Fibroblast of pulmonary artery (primary cell): Measurements from ENCODE around the gene TBC1D32.

ENCODE experiments used
- DNase-seq: peaks from one replicate; pipeline ENCODE4 v3.0.0-alpha.2; 2010; ENCODE audit warnings: low read depth
- H3K4me3 ChIP-seq: replicated peaks from 2 replicates; pipeline ENCODE4 v1.5.1; 2011; ENCODE audit warnings: low read depth, mild to moderate bottlenecking, control low read depth, low read length, moderate library complexity
- CTCF ChIP-seq: IDR thresholded peaks from 2 replicates; pipeline ENCODE4 v1.5.1; 2011; ENCODE audit warnings: mild to moderate bottlenecking, control low read depth, low read length, inconsistent platforms; ENCODE audit errors: missing control alignments

Gene TBC1D32

GRCh38 chr6:121260651-121261102 is 73.6 kb downstream of the TBC1D32 start:
- TF ChIP-seq CTCF, result no peak
- DNase-seq, result peak; percentile 86
- H3K4me3 ChIP-seq, result no peak overlapping the region

DNA sequence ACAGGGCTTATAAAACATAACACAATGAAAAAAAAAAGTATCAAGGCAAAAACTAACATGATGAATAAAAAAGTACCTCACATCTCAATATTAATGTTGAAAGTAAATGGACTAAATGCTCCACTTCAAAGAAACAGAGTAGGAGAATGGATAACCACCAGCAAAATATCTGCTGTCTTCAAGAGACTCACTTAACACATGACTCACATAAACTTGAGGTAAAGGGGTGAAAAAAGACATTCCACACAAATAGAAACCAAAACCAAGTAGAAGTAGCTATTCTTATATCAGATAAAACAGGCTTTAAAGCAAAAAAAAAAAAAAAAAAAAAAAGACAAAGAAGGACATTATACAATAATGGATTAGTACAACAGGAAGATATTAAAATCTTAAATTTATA is 86.9 kb downstream of the TBC1D32 start:
- no peak for TF ChIP-seq CTCF

DNA sequence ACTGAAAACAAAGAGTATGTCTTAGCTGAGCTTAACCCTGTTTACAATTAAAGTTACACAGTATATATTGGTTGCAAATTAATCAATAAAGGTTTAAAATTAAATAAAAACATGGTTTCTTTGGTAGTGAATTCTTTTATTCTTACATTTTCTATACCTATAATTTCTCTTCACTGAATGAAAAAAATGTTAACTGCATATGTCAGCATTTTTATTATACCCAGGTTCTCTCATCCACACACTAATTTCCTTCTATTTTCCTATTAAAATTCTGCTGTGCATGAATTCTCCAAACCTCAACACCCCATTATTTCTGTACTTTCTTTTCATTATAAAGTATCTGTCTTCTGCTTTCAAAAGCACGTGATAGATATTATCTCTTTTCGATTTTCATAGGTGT is 91.9 kb downstream of the TBC1D32 start:
- no peak overlapping the region for H3K4me3 ChIP-seq
- DNase-seq, result no peak
- no peak for TF ChIP-seq CTCF

More for the DNA sequence above, 86.9 kb downstream of the TBC1D32 start:
- H3K4me3 ChIP-seq, result no peak overlapping the region
- peak; percentile 24 for DNase-seq

GRCh38 chr6:121237859-121238258 is 96.4 kb downstream of the TBC1D32 start:
- no peak overlapping the region for H3K4me3 ChIP-seq
- DNase-seq, result no peak
- TF ChIP-seq CTCF, result no peak

GRCh38 chr6:121236984-121237383 is 97.3 kb downstream of the TBC1D32 start:
- no peak overlapping the region for H3K4me3 ChIP-seq
- no peak for TF ChIP-seq CTCF
- DNase-seq, result no peak

GRCh38 chr6:121235386-121235785 is 98.9 kb downstream of the TBC1D32 start:
- no peak for DNase-seq
- H3K4me3 ChIP-seq, result no peak overlapping the region
- TF ChIP-seq CTCF, result no peak

GRCh38 chr6:121223930-121224329 is 110.3 kb downstream of the TBC1D32 start:
- no peak overlapping the region for H3K4me3 ChIP-seq
- TF ChIP-seq CTCF, result no peak
- DNase-seq, result no peak
